ENCODE data around the gene CLASP1.

DNA sequence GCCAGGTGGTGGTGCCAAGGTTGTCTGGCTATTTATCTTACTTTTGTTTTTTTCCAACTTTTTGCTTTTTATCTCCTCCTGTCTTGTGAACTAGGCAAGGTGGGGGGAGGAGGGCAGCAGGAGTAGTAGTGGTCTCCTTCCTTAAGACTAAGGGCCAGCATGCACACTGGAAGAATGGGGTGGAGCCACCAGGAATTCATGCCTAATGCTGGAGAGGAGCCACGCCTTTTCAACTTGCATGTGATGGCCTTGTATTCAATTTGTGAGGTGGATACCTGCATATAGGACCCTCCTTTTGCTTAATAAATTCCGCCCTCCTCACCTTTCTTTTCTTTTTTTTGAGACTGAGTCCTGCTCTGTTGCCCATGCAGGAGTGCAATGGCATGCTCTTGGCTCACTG is 37.6 kb upstream of the CLASP1 start:
- TF ChIP-seq, protein P1, sequence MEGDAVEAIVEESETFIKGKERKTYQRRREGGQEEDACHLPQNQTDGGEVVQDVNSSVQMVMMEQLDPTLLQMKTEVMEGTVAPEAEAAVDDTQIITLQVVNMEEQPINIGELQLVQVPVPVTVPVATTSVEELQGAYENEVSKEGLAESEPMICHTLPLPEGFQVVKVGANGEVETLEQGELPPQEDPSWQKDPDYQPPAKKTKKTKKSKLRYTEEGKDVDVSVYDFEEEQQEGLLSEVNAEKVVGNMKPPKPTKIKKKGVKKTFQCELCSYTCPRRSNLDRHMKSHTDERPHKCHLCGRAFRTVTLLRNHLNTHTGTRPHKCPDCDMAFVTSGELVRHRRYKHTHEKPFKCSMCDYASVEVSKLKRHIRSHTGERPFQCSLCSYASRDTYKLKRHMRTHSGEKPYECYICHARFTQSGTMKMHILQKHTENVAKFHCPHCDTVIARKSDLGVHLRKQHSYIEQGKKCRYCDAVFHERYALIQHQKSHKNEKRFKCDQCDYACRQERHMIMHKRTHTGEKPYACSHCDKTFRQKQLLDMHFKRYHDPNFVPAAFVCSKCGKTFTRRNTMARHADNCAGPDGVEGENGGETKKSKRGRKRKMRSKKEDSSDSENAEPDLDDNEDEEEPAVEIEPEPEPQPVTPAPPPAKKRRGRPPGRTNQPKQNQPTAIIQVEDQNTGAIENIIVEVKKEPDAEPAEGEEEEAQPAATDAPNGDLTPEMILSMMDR (IDR thresholded peaks at IDR 0.05; ENCODE audit: low read depth, low read length), result no peak
- TF ChIP-seq EZH2phosphoT487 (IDR thresholded peaks at IDR 0.05; ENCODE audit: low read depth), result no peak
